SU-DHL-6 (cell line): ENCODE results near the gene ZSCAN30.

Experiments used
- H2AFZ ChIP-seq: fragments of 200-600 bp; sonication (generic); 2 replicates; pipeline ENCODE4 v1.6.1; 2014; ENCODE audit warnings: low read depth, mild to moderate bottlenecking, moderate library complexity, mixed read lengths, antibody characterized with exemption, low read length; ENCODE audit not compliant: severe bottlenecking
- H3F3A ChIP-seq: fragments of 200-600 bp; shearing (Covaris generic); 2 replicates; pipeline ENCODE4 v1.6.0; 2016; ENCODE audit warnings: antibody characterized with exemption, mild to moderate bottlenecking; ENCODE audit not compliant: insufficient read depth
- H3K27ac ChIP-seq: fragments of 200-600 bp; sonication (generic); 2 replicates; pipeline ENCODE4 v1.5.1; 2016; ENCODE audit warnings: low read depth, mild to moderate bottlenecking, low read length, moderate library complexity, mixed read lengths
- H3K27me3 ChIP-seq: fragments of 200-600 bp; sonication (generic), shearing (Covaris generic); 2 replicates; pipeline ENCODE4 v1.6.0; 2014; ENCODE audit warnings: mild to moderate bottlenecking, low read length
- H3K36me3 ChIP-seq: fragments of 200-600 bp; sonication (generic); 2 replicates; pipeline ENCODE4 v1.6.1; 2014; ENCODE audit warnings: mild to moderate bottlenecking, low read length, mixed read lengths
- H3K4me2 ChIP-seq: fragments of 300-600, 200-600 bp; shearing (Covaris generic), sonication (generic); 2 replicates; pipeline ENCODE4 v1.6.0; 2014; ENCODE audit warnings: low read length, low read depth, mild to moderate bottlenecking; ENCODE audit not compliant: poor library complexity, severe bottlenecking
- H3K4me3 ChIP-seq: fragments of 200-600 bp; sonication (generic); 2 replicates; pipeline ENCODE4 v1.5.1; 2014; ENCODE audit warnings: antibody characterized with exemption, low read length, mild to moderate bottlenecking, mixed read lengths; ENCODE audit not compliant: insufficient read depth, poor library complexity, severe bottlenecking
- H3K79me2 ChIP-seq: fragments of 200-600 bp; sonication (generic); 2 replicates; pipeline ENCODE4 v1.6.1; 2014; ENCODE audit warnings: mild to moderate bottlenecking, low read length, moderate library complexity; ENCODE audit not compliant: insufficient read depth
- H3K9ac ChIP-seq: fragments of 200-600 bp; sonication (generic); 2 replicates; pipeline ENCODE4 v1.7.0; 2014; ENCODE audit warnings: mild to moderate bottlenecking, low read length
- H3K9me2 ChIP-seq: fragments of 200-600 bp; sonication (generic); replicated peaks from 2 replicates; pipeline ENCODE4 v1.6.1; 2014; ENCODE audit warnings: low read length; ENCODE audit not compliant: insufficient read depth
- H3K9me3 ChIP-seq: fragments of 200-600 bp; sonication (generic); 2 replicates; pipeline ENCODE4 v1.6.1; 2014; ENCODE audit warnings: low read length, mixed read lengths; ENCODE audit not compliant: insufficient read depth
- H4K20me1 ChIP-seq: fragments of 200-600 bp; sonication (generic); 2 replicates; pipeline ENCODE4 v1.6.1; 2014; ENCODE audit warnings: low read depth, mild to moderate bottlenecking, antibody characterized with exemption, low read length, moderate library complexity, mixed read lengths
- EZH2phosphoT487 ChIP-seq: fragments of 200-600 bp; sonication (generic), shearing (Covaris generic); conservative IDR thresholded peaks from 2 replicates; pipeline ENCODE4 v1.6.1; 2018; ENCODE audit warnings: mild to moderate bottlenecking, antibody characterized with exemption, low read length, moderate library complexity, mixed read lengths
- TF ChIP-seq, protein P1 (sequence below): fragments of 200-600 bp; sonication (generic); IDR thresholded peaks from one replicate; pipeline ENCODE4 v1.5.1; 2017; ENCODE audit warnings: antibody characterized with exemption, mild to moderate bottlenecking, low read length, moderate library complexity; ENCODE audit not compliant: insufficient read depth, poor library complexity, severe bottlenecking

The ZSCAN30 gene

DNA sequence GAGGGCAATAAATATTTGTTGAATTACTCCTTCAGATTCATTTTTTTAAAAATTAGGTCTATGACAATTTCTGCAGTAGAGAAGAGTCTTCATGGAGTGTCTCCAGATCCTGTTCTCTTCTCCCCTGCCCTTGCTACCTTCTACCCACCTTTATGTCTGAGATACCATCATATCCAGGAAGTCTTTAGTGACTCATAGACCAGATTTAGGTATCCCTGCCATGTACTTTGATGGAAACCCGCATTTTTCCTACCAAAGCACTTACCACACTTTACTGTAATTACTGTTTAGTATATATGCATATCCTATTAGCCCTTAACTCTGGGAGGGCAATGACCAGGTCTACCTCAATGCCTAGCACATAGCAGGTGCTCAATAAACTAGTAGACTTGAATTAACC is 37.6 kb downstream of the ZSCAN30 start:
- H3K27ac ChIP-seq, result no peak overlapping the region
- peaks cover 66% of the 10 kb centered on the region for H3K36me3 ChIP-seq
- no peaks in the 10 kb centered on the region for H3K27me3 ChIP-seq
- H3K9me2 ChIP-seq, result no peaks in the 10 kb centered on the region
- TF ChIP-seq, protein P1, sequence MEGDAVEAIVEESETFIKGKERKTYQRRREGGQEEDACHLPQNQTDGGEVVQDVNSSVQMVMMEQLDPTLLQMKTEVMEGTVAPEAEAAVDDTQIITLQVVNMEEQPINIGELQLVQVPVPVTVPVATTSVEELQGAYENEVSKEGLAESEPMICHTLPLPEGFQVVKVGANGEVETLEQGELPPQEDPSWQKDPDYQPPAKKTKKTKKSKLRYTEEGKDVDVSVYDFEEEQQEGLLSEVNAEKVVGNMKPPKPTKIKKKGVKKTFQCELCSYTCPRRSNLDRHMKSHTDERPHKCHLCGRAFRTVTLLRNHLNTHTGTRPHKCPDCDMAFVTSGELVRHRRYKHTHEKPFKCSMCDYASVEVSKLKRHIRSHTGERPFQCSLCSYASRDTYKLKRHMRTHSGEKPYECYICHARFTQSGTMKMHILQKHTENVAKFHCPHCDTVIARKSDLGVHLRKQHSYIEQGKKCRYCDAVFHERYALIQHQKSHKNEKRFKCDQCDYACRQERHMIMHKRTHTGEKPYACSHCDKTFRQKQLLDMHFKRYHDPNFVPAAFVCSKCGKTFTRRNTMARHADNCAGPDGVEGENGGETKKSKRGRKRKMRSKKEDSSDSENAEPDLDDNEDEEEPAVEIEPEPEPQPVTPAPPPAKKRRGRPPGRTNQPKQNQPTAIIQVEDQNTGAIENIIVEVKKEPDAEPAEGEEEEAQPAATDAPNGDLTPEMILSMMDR, result no peak
- TF ChIP-seq EZH2phosphoT487, result no peak
- no peak overlapping the region for H3K4me3 ChIP-seq
- H3K79me2 ChIP-seq, result no peaks in the 10 kb centered on the region
- H4K20me1 ChIP-seq, result no peaks in the 10 kb centered on the region
- H3K4me2 ChIP-seq, result no peak overlapping the region
- peaks cover 25% of the 10 kb centered on the region; the same call in 1 of the 2 replicates for H3K9me3 ChIP-seq
- H3K9ac ChIP-seq, result no peak overlapping the region
- peaks cover 3% of the 10 kb centered on the region; the same call in 1 of the 2 replicates for H3F3A ChIP-seq
- no peak overlapping the region for H2AFZ ChIP-seq

DNA sequence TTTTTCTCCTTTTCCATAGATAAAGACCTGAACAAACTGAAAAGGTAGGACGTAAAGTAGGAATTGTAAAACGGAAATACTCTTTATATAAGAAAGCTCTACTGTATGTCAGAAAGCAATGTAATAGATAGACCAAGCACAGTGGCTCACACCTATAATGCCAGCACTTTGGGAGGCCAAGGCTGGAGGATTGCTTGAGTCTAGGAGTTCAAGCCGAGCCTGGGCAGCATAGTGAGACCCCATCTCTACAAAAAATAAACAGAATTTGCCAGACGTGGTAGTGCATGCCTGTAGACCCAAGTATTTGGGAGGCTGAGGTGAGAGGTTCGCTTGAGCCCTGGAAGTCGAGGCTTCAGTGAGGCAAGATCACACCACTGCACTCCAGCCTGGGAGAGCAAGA is 41.6 kb downstream of the ZSCAN30 start:
- Histone ChIP-seq H3K27me3 (no peaks in the 10 kb centered on the region), H2AFZ (no peak overlapping the region), H3F3A (peaks cover 7% of the 10 kb centered on the region; the same call in 1 of the 2 replicates), H3K9me2 (no peaks in the 10 kb centered on the region), H3K79me2 (no peaks in the 10 kb centered on the region), H3K4me3 (no peak overlapping the region), H3K36me3 (peaks cover 84% of the 10 kb centered on the region), H3K27ac (peak overlapping the region; percentile 25), H4K20me1 (no peaks in the 10 kb centered on the region), H3K9ac (no peak overlapping the region), H3K9me3 (peaks cover 34% of the 10 kb centered on the region; the same call in 1 of the 2 replicates), H3K4me2 (no peak overlapping the region)
- no peak for TF ChIP-seq EZH2phosphoT487
- TF ChIP-seq, protein P1, result no peak

DNA sequence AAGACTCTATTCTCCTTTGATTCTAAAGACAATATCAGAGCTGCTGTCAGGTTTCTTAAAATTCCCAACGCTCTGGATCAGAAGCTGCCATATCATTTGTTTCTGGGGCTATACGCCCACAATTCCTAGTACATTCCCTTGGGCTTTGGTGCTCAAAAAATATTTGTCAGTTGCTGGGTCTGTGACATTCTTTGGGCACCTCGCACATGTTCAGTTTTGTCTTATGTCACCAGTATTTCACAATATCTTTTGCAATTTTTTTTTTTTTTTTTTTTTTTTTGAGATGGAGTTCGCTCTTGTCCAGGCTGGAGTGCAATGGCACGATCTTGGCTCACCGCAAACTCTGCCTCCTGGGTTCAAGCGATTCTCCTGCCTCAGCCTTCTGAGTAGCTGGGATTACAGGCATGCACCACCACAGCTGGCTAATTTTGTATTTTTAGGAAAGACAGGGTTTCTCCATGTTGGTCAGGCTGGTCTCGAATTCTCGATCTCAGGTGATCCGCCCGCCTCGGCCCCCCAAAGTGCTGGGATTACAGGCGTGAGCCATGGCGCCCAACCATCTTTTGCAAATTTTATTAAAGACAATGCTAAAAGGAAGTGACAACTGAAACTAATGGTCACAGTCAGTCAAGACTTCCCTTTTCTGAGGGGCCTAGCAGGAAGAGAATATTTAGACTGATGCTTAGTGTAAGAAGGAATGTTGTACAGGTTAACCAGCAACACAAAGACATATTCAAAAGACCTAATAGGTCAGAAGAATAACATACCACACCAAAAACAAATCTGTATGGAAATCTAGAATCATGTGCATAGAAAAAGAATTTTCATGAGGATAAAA is 42.4 kb downstream of the ZSCAN30 start:
- Histone ChIP-seq H4K20me1 (no peaks in the 10 kb centered on the region), H3K9ac (no peak overlapping the region), H3K79me2 (0 out of 2 replicates have a peak, but pooled peaks cover 4% of the 10 kb centered on the region), H3K27ac (peak overlapping the region; percentile 25), H3K27me3 (no peaks in the 10 kb centered on the region), H3K9me3 (peaks cover 34% of the 10 kb centered on the region; the same call in 1 of the 2 replicates), H3F3A (peaks cover 7% of the 10 kb centered on the region; the same call in 1 of the 2 replicates), H3K36me3 (peaks cover 84% of the 10 kb centered on the region), H3K4me3 (no peak overlapping the region), H3K9me2 (no peaks in the 10 kb centered on the region), H2AFZ (no peak overlapping the region), H3K4me2 (peak overlapping the region; percentile 4)
- TF ChIP-seq EZH2phosphoT487, result no peak
- TF ChIP-seq, protein P1, result no peak
